Endothelial cell (in vitro differentiated cells): Measurements from ENCODE around the gene TCF7. TPM values are rescaled to one million over a fixed set of nuclear protein-coding genes. Genes with fewer than 3 reads are reported as not detected.

Experiments used
- DNase-seq: peaks from one replicate; pipeline ENCODE4 v3.0.0; 2021; ENCODE audit warnings: low spot score
- H3K27ac Mint-ChIP-seq: one replicate; pipeline ENCODE4 v1.8.0; 2021; ENCODE audit warnings: mixed read lengths, inconsistent platforms; ENCODE audit not compliant: unreplicated experiment
- H3K27me3 Mint-ChIP-seq: one replicate; pipeline ENCODE4 v1.8.0; 2021; ENCODE audit warnings: mild to moderate bottlenecking, moderate library complexity, mixed read lengths, inconsistent platforms; ENCODE audit not compliant: unreplicated experiment
- H3K36me3 Mint-ChIP-seq: one replicate; pipeline ENCODE4 v1.8.0; 2021; ENCODE audit warnings: mild to moderate bottlenecking, low read depth, mixed read lengths, inconsistent platforms; ENCODE audit not compliant: unreplicated experiment
- H3K4me1 Mint-ChIP-seq: one replicate; pipeline ENCODE4 v1.8.0; 2021; ENCODE audit warnings: mild to moderate bottlenecking, mixed read lengths, inconsistent platforms; ENCODE audit not compliant: unreplicated experiment
- H3K4me3 Mint-ChIP-seq: one replicate; pipeline ENCODE4 v1.8.0; 2021; ENCODE audit warnings: mild to moderate bottlenecking, mixed read lengths, inconsistent platforms; ENCODE audit not compliant: unreplicated experiment
- H3K9me3 Mint-ChIP-seq: one replicate; pipeline ENCODE4 v1.8.0; 2021; ENCODE audit warnings: mixed read lengths, inconsistent platforms; ENCODE audit not compliant: unreplicated experiment
- CTCF ChIP-seq: fragments of 200-600 bp; sonication (generic); IDR thresholded peaks from one replicate; pipeline ENCODE4 v1.5.0; 2021; ENCODE audit warnings: antibody characterized with exemption; ENCODE audit not compliant: unreplicated experiment
- total RNA-seq: library from RNA; stranded (reverse); fragmentation: NEBNext Ultra II Directional; extraction: Animal tissue kit (Norgen Biotek cat#: 25700); gene quantifications from one replicate; pipeline ENCODE4 v1.2.1, GENCODE V29; 2021; ENCODE audit not compliant: unreplicated experiment

Gene TCF7
- total RNA-seq, 1 donor from 2014 or later, result 9.5 TPM

GRCh38 chr5:134084570-134084969 lies 29.9 kb upstream of the TCF7 start:
- no peaks in the 10 kb centered on the region for H3K27me3 Mint-ChIP-seq
- no peak for TF ChIP-seq CTCF

GRCh38 chr5:134085411-134085810 lies 29.1 kb upstream of the TCF7 start:
- no peak for DNase-seq
- TF ChIP-seq CTCF, result no peak
- no peaks in the 10 kb centered on the region for H3K4me1 Mint-ChIP-seq
- no peaks in the 10 kb centered on the region for H3K36me3 Mint-ChIP-seq
- H3K9me3 Mint-ChIP-seq, result no peaks in the 10 kb centered on the region
- H3K4me3 Mint-ChIP-seq, result no peak overlapping the region
- no peaks in the 10 kb centered on the region for H3K27me3 Mint-ChIP-seq
- H3K27ac Mint-ChIP-seq, result no peak overlapping the region

More at GRCh38 chr5:134084570-134084969, 29.9 kb upstream of the TCF7 start:
- Mint-ChIP-seq H3K9me3 (no peaks in the 10 kb centered on the region), H3K4me3 (no peak overlapping the region), H3K4me1 (peaks cover 4% of the 10 kb centered on the region), H3K36me3 (no peaks in the 10 kb centered on the region), H3K27ac (no peak overlapping the region)
- no peak for DNase-seq

GRCh38 chr5:134086225-134086942 lies 28.1 kb upstream of the TCF7 start:
- no peak overlapping the region for H3K27ac Mint-ChIP-seq
- H3K4me3 Mint-ChIP-seq, result no peak overlapping the region
- H3K9me3 Mint-ChIP-seq, result no peaks in the 10 kb centered on the region
- no peak for DNase-seq
- no peaks in the 10 kb centered on the region for H3K36me3 Mint-ChIP-seq
- TF ChIP-seq CTCF, result no peak
- H3K4me1 Mint-ChIP-seq, result no peaks in the 10 kb centered on the region
- H3K27me3 Mint-ChIP-seq, result no peaks in the 10 kb centered on the region

- Mint-ChIP-seq H3K4me1 (no peaks in the 10 kb centered on the region), H3K9me3 (no peaks in the 10 kb centered on the region), H3K27me3 (no peaks in the 10 kb centered on the region), H3K36me3 (no peaks in the 10 kb centered on the region), H3K27ac (no peak overlapping the region), H3K4me3 (no peak overlapping the region)
- DNase-seq, result no peak
- TF ChIP-seq CTCF, result no peak
Observed at GRCh38 chr5:134086943-134087305, 27.6 kb upstream of the TCF7 start.

- H3K27me3 Mint-ChIP-seq, result no peaks in the 10 kb centered on the region
- no peaks in the 10 kb centered on the region for H3K4me1 Mint-ChIP-seq
- H3K4me3 Mint-ChIP-seq, result no peak overlapping the region
- no peaks in the 10 kb centered on the region for H3K36me3 Mint-ChIP-seq
- no peak for DNase-seq
- no peaks in the 10 kb centered on the region for H3K9me3 Mint-ChIP-seq
- no peak overlapping the region for H3K27ac Mint-ChIP-seq
- TF ChIP-seq CTCF, result no peak
Observed at GRCh38 chr5:134088291-134088690, 26.2 kb upstream of the TCF7 start.
